ENCODE measurements around the gene TAF1A.

DNA sequence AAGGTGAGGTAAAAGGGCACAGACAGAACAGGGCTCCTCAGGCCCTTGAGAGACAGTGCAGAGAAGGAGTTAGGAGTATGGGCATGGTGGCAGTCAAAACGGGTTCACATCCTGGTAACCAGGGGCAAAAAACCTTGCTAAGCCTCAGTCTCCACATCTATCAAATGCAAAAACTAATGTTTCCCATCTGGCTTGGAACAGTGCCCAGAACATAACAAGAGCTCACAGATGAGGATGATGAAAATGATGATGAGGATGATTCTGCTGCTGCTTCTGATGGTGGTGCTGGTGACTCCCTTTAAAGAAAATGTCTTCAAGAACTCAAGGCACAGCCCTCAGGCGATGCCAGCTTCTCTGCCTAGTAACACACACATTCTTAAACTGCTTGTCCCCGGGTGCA is 65.9 kb downstream of the TAF1A start:
- TF ChIP-seq, protein P1, sequence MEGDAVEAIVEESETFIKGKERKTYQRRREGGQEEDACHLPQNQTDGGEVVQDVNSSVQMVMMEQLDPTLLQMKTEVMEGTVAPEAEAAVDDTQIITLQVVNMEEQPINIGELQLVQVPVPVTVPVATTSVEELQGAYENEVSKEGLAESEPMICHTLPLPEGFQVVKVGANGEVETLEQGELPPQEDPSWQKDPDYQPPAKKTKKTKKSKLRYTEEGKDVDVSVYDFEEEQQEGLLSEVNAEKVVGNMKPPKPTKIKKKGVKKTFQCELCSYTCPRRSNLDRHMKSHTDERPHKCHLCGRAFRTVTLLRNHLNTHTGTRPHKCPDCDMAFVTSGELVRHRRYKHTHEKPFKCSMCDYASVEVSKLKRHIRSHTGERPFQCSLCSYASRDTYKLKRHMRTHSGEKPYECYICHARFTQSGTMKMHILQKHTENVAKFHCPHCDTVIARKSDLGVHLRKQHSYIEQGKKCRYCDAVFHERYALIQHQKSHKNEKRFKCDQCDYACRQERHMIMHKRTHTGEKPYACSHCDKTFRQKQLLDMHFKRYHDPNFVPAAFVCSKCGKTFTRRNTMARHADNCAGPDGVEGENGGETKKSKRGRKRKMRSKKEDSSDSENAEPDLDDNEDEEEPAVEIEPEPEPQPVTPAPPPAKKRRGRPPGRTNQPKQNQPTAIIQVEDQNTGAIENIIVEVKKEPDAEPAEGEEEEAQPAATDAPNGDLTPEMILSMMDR (IDR thresholded peaks at IDR 0.05) = no peak
- TF ChIP-seq POLR2AphosphoS5 (IDR thresholded peaks at IDR 0.05) = no peak
- no peak for TF ChIP-seq POLR2A (IDR thresholded peaks at IDR 0.05; ENCODE audit: low read depth)
- no peak for TF ChIP-seq EP300 (IDR thresholded peaks at IDR 0.05)
